GM19023 (cell line): ENCODE results near the gene WSCD1.

Experiments
- ATAC-seq: cut with Tn5 transposase; IDR thresholded peaks from one replicate; pipeline ENCODE4 v1.9.1; 2021; ENCODE audit warnings: mild to moderate bottlenecking, moderate library complexity; ENCODE audit not compliant: unreplicated experiment

Gene WSCD1

DNA sequence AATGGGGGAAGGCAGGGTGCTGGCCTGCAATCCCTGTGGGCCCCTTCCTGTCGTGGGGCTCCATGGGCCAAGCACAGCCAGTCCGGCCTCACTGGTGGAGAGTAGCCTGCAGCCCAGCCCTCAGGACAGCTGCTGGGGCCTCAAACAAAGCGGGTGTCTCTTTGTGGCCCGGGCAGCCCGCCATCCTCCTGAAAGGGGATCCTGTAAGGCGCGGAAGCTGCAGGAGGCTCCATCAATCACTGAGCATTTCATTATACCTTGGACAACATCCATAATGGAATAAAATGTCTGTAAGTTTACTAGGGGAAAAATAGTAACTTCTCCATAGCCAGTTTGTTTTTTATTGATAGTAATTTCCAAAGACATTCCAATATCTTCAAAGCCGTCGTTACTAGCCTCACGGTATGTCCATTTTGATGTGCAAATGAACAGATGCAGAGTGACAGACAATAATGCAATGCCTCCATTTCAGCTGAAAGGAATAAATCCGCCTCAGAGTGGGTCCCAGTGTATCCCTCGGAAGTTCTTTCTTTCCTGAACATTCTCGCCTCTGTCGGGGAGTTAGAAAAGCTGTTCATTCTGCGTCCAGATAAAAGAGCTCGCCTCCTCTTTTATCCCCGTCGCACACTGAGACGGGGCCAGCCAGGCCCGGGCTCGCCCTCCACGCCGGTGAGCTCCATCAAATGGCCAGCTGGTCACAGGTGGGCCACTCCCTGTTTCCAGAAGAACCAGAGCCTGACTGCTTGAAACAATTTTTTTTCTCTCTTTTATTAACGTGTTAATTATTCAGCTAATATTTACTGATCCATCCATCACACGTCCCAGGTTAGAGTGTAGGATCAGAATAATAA, 14.4 kb downstream of the WSCD1 start:
- no peak for ATAC-seq

DNA sequence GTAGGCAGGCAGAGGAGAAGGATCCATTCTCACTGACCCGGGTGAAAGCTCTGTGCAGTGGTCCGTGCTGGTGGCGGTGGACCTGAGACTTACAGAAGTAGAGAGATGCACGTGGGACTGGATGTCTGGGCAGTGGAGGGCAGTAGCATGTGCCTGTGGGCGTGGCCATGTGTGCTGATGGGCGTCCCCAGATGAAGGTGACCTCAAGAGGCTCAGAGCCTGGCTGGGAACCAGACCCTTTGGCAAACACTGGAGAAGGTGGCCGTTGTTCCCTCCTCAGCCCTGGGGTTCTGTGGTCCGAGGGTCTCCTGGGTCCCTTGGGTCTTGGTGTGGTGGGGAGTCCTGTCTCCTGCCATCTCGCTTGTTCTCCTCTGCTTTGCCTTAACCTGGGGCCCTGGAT, 15.6 kb downstream of the WSCD1 start:
- no peak for ATAC-seq

DNA sequence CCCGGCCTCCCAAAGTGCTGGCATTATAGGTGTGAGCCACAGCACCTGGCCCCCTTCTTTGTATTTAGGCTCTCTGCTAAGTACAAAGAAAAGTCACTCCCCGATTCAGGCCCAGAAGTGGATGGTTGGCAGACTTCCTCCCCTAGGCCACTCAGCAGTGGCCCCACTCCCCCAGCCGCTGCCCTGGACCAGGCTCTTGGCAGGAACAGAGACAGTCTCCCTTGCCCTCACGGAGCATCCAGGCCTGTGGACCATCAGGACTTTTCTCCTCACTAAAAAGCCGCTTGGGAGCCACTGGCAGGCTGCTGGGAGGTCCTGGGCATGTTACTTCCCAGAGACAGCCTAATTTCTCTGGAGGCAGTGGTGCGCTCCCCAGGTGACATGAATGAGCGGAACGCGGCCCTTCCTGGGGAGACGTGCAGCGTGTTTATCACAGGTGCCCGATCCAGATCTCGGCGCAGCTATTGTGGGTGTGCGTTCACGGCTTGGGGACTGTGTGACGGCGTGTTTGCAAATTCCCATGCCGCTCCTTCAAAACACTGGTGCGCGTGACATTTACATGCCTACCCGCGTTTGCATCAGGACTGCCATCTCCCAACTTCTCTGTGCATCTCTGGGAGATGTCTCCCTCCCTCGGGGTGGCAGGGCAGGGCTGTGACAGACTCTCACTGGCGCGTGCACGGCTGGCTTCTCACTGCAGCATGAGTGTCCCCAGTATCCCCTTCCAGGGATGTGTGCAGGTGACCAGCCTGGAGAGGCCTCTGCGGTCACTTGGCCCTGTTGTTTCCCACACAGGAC, 16.6 kb downstream of the WSCD1 start:
- ATAC-seq, result no peak

GRCh38 chr17:6088141-6088540, 18.0 kb downstream of the WSCD1 start:
- ATAC-seq, result no peak

GRCh38 chr17:6090253-6090652, 20.1 kb downstream of the WSCD1 start:
- ATAC-seq, result no peak

- no peak for ATAC-seq
Observed at GRCh38 chr17:6092182-6092902, 22.2 kb downstream of the WSCD1 start.

GRCh38 chr17:6092903-6093468, 22.8 kb downstream of the WSCD1 start:
- ATAC-seq, result no peak

DNA sequence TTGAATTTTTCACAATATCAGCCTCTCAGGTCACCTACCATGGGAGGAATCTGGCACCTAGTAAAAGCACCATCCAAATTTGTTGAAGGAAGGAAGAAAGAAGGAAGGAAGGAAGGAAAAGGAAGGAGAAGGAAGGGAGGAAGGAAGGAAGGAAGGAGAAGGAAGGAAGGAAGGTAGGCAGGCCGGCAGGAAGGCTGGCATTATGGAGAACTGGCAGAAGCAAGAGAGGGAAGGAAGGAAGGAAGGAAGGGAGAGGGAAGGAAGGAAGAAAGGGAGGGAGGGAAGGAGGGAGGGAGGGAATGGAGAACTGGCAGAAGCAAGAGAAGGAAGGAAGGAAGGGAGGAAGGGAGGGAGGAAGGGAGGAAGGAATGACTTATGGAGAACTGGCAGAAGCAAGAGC, 24.3 kb downstream of the WSCD1 start:
- no peak for ATAC-seq

DNA sequence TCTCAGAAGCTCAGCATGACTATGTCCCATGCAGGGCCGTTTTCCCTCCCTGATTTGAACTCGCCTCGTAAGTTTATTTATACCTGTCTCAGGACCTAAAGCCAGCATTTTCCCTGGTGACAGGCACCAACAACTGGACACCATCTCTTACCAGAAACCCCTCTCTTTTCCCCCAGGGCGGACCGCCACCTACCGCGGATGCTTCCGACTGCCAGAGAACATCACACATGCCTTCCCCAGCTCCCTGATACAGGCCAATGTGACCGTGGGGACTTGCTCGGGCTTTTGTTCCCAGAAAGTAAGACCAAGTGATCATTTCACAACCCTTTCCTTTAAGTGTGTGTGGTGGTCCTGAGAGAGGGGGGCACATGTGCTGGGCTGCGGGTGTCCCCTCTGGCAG, 24.7 kb downstream of the WSCD1 start:
- no peak for ATAC-seq

GRCh38 chr17:6095501-6095900, 25.3 kb downstream of the WSCD1 start:
- ATAC-seq, result no peak

DNA sequence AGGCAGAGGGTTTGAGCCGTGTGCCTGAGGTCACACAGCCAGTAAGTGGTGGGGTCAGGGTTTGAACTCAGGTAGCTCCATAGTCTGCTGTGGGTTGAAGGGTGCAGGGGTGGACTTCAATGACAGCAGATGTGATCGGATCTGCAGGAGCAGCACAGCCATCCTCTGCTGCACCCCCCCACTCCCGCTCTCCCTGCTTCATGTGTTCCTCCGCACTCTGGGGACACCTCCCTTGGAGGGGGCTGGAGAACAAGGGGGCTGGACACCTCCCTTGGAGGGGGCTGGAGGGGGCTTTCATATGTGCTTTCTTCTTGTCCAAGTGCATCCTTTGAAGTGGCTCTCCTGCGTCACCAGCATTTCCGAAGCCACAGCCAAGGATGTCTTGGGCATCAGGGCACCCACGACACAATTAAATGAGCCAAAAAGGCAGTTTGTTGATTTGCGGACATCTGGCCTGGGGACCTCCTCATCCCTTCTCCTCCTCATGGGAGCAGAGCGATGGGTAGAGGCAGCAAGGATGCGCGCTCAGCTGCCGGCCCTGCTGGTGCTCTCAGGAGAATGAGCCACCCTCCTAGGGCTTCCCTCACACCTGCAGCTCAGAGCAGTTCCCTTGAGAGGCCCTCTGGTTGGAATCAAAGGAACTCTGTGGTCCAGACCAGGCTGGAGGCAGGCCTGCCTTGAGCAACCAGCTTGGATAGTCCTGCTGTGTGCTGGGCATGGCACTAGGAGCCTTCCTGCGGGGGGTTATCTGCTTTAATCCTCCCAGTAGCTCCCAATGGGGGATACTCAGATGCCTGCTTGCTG, 26.2 kb downstream of the WSCD1 start:
- ATAC-seq, result no peak

DNA sequence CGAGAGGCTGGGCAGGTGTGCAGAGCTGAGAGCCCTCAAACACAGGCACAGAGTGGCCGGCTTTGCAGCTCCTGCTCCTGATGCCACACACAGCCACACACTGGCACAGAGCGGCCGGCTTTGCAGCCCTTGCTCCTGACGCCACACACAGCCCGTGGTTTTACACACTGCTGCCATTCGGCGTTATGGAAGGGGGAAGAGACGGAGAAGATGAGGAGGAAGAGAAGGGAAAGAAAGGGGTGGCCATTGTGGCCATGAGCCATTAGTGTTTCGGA, 26.8 kb downstream of the WSCD1 start:
- no peak for ATAC-seq

GRCh38 chr17:6098050-6098822, 28.1 kb downstream of the WSCD1 start:
- ATAC-seq, result no peak

GRCh38 chr17:6098823-6099180, 28.6 kb downstream of the WSCD1 start:
- no peak for ATAC-seq

DNA sequence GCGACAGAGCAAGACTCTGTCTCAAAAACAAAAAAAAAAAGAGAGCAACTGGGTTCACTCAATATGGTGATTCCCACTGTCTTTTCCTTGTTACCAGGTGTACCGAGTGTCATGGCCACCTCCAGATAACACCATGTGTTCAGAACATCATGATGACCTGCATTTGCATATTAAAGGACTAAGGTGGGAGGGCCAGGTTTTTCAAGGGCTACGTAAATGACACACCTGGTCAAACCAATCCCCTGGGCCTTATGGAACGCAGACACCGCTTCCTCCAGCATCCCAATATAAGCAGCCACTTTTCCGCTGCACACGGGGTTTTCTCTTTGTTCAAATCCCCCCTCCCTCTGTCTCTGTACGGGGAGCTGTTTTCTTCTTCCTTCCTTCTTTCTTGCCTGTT, 29.3 kb downstream of the WSCD1 start:
- ATAC-seq, result no peak

- no peak for ATAC-seq
Observed at GRCh38 chr17:6100146-6100545, 30.0 kb downstream of the WSCD1 start.

GRCh38 chr17:6100891-6101500, 30.8 kb downstream of the WSCD1 start:
- ATAC-seq, result no peak

DNA sequence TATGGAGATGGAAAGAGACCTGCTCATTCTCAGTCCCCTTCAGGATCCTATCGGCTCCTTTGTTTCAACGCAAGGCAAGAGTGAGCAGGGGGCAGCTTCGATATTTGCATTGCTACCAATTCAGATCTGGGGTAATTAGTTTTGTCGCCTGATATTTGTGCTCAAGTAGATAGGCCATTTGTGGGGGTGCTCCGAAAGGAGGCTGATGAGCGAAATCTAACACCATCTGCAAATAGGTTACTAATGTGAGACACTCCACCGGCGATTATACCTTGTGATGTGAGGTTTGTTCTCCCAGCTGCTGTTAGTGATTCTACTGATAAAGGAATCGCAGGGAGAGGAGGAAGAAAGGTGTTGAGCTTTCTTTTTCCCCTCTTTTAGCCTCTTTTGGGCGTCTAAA, 31.5 kb downstream of the WSCD1 start:
- no peak for ATAC-seq

GRCh38 chr17:6102615-6103014, 32.4 kb downstream of the WSCD1 start:
- no peak for ATAC-seq
